MM.1S (cell line): ENCODE results near the gene TEX10.

Experiments
- CTCF ChIP-seq: fragments of 300-600 bp; sonication (generic); IDR thresholded peaks from 2 replicates; pipeline ENCODE4 v1.5.1; 2016; ENCODE audit warnings: antibody characterized with exemption, low read length, mixed read lengths
- EZH2 ChIP-seq: fragments of 300-600 bp; sonication (generic); optimal IDR thresholded peaks from 2 replicates; pipeline ENCODE3; 2017; ENCODE audit warnings: low read depth, mild to moderate bottlenecking, antibody characterized with exemption, low read length, mixed read lengths
- EZH2phosphoT487 ChIP-seq: fragments of 300-600 bp; sonication (generic); IDR thresholded peaks from 2 replicates; pipeline ENCODE4 v1.6.1; 2018; ENCODE audit warnings: antibody characterized with exemption, low read length

GRCh38 chr9:100303747-100304146 is 49.0 kb downstream of the TEX10 start:
- TF ChIP-seq CTCF: no peak
- no peak for TF ChIP-seq EZH2
- no peak for TF ChIP-seq EZH2phosphoT487
